ENCODE data around the gene KDM1B.
"Not testable (repeated sequence)": the region's sequence is repeated elsewhere in the genome, so short reads cannot be mapped to it uniquely, and the experiment has no call there.

Gene KDM1B

GRCh38 chr6:18189196-18189595 is 34.0 kb downstream of the KDM1B start:
- Mint-ChIP-seq H3K27me3 (no peaks in the 10 kb centered on the region), H3K4me3 (no peak overlapping the region), H3K36me3 (ENCODE audit: low read depth) (peaks cover 63% of the 10 kb centered on the region), H3K4me1 (ENCODE audit: low read depth) (peaks cover 11% of the 10 kb centered on the region), H3K27ac (no peak overlapping the region), H3K9me3 (no peaks in the 10 kb centered on the region)
- no peak for DNase-seq

- no peaks in the 10 kb centered on the region for H3K27me3 Mint-ChIP-seq
- H3K9me3 Mint-ChIP-seq = no peaks in the 10 kb centered on the region
- no peak overlapping the region for H3K4me3 Mint-ChIP-seq
- no peaks in the 10 kb centered on the region for H3K4me1 Mint-ChIP-seq (ENCODE audit: low read depth)
- peaks cover 61% of the 10 kb centered on the region for H3K36me3 Mint-ChIP-seq (ENCODE audit: low read depth)
- H3K27ac Mint-ChIP-seq = no peak overlapping the region
- DNase-seq = no peak
Measured at GRCh38 chr6:18192026-18192425, 36.8 kb downstream of the KDM1B start.

DNA sequence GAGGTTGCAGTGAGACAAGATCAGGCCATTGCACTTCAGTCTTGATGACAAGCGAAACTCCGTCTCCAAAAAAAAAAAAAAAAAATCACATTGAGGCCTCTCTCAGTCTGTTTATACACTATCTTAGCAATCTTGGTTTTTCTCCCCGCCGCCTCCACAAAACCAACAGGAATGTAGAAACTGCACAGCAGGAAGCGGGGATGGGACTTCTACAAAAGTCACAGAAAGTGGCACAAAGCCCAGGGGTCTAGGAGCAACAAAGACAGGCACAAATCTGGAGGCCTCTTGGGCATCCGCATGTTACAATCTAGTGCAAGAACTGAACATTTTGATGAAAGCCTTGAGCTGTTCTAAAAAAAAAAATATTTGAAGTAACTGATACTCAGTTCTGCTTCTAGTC is 48.6 kb downstream of the KDM1B start:
- Mint-ChIP-seq H3K27ac (no peak overlapping the region), H3K4me1 (ENCODE audit: low read depth) (no peaks in the 10 kb centered on the region), H3K27me3 (no peaks in the 10 kb centered on the region), H3K4me3 (no peak overlapping the region), H3K36me3 (ENCODE audit: low read depth) (peaks cover 67% of the 10 kb centered on the region), H3K9me3 (no peaks in the 10 kb centered on the region)
- DNase-seq = no peak

DNA sequence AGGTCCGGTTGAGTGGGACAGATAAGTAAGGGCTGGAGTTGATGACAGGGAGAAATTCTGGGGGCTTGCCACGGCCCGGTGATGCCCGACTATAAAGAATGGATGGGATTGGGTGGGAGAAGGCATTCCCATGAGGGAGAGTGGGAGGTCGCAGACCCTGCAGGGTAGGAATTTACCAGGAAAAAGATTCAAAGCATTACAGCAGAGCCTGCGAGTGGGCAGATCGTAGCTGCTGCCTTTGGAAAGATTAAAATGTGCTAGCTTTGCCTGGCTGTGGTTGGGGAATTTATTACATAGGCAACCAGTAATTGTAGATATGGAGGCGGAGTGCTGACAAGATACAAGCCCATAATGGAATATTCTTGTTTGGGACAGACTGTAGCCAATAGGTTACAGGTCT is 49.5 kb downstream of the KDM1B start:
- Mint-ChIP-seq H3K4me3 (no peak overlapping the region), H3K27ac (no peak overlapping the region), H3K36me3 (ENCODE audit: low read depth) (peaks cover 70% of the 10 kb centered on the region), H3K4me1 (ENCODE audit: low read depth) (no peaks in the 10 kb centered on the region), H3K9me3 (no peaks in the 10 kb centered on the region), H3K27me3 (no peaks in the 10 kb centered on the region)
- DNase-seq = no peak

- H3K9me3 Mint-ChIP-seq = no peaks in the 10 kb centered on the region
- H3K4me1 Mint-ChIP-seq (ENCODE audit: low read depth) = peaks cover 8% of the 10 kb centered on the region
- no peaks in the 10 kb centered on the region for H3K27me3 Mint-ChIP-seq
- no peak overlapping the region for H3K4me3 Mint-ChIP-seq
- no peak for DNase-seq
- peaks cover 59% of the 10 kb centered on the region for H3K36me3 Mint-ChIP-seq (ENCODE audit: low read depth)
- H3K27ac Mint-ChIP-seq = no peak overlapping the region
Measured at GRCh38 chr6:18206591-18206990, 51.4 kb downstream of the KDM1B start.

DNA sequence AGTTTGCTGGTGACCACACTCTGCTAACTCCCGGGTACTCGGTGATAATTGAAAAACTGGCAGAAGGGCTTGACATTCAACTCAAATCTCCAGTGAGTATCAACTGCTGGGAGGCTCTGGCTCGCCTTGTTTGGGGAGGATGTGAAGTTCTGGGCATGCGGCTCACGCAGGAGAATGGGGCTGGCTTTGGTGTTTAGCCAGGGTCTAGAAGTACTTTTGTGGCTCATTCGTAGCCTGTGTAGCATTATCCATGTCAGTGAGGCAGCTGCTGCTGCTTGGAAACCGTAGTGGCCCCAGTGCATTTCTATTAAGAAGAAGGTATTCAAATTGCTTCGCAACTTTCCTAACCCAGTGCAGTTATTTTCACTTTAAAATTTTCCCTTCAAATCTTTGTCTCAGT is 52.2 kb downstream of the KDM1B start:
- peaks cover 56% of the 10 kb centered on the region for H3K36me3 Mint-ChIP-seq (ENCODE audit: low read depth)

DNA sequence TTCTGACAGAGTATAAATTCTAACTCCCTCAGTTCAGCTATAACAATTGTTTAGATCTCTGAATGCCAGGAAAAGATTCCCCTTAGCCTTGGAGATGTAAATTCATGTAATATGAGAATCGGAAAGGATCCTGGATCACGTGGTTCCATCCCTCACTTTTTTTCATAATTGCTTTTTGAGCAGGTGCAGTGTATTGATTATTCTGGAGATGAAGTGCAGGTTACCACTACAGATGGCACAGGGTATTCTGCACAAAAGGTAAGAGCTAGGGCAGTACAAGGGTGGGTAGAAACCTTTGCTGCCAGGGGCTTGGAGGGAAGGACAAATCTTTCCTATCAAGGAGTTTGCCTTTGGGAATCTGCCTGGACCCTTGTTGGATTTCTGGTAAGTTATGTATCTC is 52.7 kb downstream of the KDM1B start:
- DNase-seq = no peak
- Mint-ChIP-seq H3K27me3 (no peaks in the 10 kb centered on the region), H3K4me1 (ENCODE audit: low read depth) (peaks cover 13% of the 10 kb centered on the region), H3K4me3 (no peak overlapping the region), H3K9me3 (no peaks in the 10 kb centered on the region), H3K27ac (no peak overlapping the region), H3K36me3 (ENCODE audit: low read depth) (peaks cover 56% of the 10 kb centered on the region)

More for the DNA sequence above, 52.2 kb downstream of the KDM1B start:
- Mint-ChIP-seq H3K4me1 (ENCODE audit: low read depth) (peaks cover 13% of the 10 kb centered on the region), H3K4me3 (no peak overlapping the region), H3K27ac (no peak overlapping the region), H3K27me3 (no peaks in the 10 kb centered on the region), H3K9me3 (no peaks in the 10 kb centered on the region)
- DNase-seq = no peak

DNA sequence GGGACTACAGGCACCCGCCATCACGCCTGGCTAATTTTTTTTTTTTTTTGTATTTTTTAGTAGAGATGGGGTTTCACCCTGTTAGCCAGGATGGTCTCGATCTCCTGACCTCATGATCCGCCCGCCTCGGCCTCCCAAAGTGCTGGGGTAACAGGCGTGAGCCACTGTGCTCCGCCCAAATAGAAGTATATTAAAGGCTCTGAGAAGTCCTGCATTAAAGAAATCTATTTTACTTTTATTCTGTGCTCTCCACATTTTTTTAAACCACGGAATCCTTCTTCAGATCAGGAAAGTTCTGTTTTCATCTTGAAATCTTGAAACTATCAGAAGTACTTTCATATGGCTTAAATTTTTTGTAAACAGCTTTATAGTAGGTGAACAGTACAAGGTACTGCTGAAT is 53.6 kb downstream of the KDM1B start:
- not testable (repeated sequence) for H3K27me3 Mint-ChIP-seq
- peaks cover 18% of the 10 kb centered on the region for H3K4me1 Mint-ChIP-seq (ENCODE audit: low read depth)
- H3K36me3 Mint-ChIP-seq (ENCODE audit: low read depth) = peaks cover 57% of the 10 kb centered on the region

DNA sequence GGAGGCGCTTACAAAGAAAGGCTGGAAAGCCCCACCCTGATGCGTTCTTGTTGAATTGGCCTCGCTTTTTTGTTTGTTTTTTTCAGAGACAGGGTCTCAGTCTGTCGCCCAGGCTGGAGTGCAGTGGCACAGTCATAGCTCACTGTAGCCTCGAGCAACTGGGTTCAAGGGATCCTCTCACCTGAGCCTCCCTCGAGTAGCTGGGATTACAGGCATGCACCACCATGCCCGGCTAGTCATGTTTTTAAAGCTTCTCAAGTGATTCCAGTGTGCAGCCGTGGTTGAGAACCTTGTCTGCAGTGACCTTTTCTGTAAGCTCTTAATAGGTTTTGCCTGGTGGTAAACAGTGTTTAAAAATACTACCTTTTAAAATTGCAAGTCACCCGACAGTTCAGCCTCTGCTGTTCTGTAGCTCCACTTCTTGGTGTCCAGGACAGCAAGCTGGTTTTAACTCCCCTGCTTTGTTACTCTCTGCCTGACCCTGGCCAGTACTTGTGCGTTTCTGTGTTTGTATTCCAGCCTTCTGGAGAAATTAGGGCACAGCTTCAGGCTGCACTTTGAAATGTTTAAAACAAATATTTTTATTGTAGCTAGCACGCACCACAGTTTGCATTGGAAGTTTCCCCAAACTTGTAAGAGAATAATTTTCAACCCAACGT is 54.4 kb downstream of the KDM1B start:
- Mint-ChIP-seq H3K4me3 (no peak overlapping the region), H3K27me3 (no peaks in the 10 kb centered on the region), H3K27ac (no peak overlapping the region), H3K4me1 (ENCODE audit: low read depth) (peaks cover 25% of the 10 kb centered on the region), H3K9me3 (no peaks in the 10 kb centered on the region), H3K36me3 (ENCODE audit: low read depth) (peaks cover 58% of the 10 kb centered on the region)
- no peak for DNase-seq

More for the DNA sequence above, 53.6 kb downstream of the KDM1B start:
- H3K9me3 Mint-ChIP-seq, H3K27ac Mint-ChIP-seq, H3K4me3 Mint-ChIP-seq, DNase-seq: not testable (repeated sequence)

- H3K4me1 Mint-ChIP-seq (ENCODE audit: low read depth) = peaks cover 25% of the 10 kb centered on the region
Measured at GRCh38 chr6:18210707-18211106, 55.5 kb downstream of the KDM1B start.

GRCh38 chr6:18211338-18211737 is 56.1 kb downstream of the KDM1B start:
- H3K4me1 Mint-ChIP-seq (ENCODE audit: low read depth) = peaks cover 25% of the 10 kb centered on the region
- H3K27me3 Mint-ChIP-seq = no peaks in the 10 kb centered on the region
- H3K27ac Mint-ChIP-seq = peak overlapping the region; percentile 2
- no peaks in the 10 kb centered on the region for H3K9me3 Mint-ChIP-seq
- no peak overlapping the region for H3K4me3 Mint-ChIP-seq
- no peak for DNase-seq
- peaks cover 68% of the 10 kb centered on the region for H3K36me3 Mint-ChIP-seq (ENCODE audit: low read depth)

More at GRCh38 chr6:18210707-18211106, 55.5 kb downstream of the KDM1B start:
- Mint-ChIP-seq H3K27me3 (no peaks in the 10 kb centered on the region), H3K9me3 (no peaks in the 10 kb centered on the region), H3K36me3 (ENCODE audit: low read depth) (peaks cover 65% of the 10 kb centered on the region), H3K27ac (no peak overlapping the region), H3K4me3 (no peak overlapping the region)
- no peak for DNase-seq

DNA sequence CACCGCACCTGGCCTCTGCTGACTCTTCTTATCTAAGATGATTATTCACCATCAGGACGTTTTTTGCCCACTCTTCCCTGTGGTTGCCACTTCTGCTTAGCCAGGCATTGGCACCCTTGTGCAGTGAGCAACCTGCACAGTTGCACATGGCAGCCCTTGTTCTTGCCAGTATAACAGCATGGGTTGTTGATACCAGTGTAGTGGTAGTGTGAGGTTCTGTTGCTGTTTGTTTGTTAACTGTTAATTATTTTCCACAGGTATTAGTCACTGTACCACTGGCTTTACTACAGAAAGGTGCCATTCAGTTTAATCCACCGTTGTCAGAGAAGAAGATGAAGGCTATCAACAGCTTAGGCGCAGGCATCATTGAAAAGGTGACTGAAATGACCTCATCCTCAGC is 57.0 kb downstream of the KDM1B start:
- H3K27ac Mint-ChIP-seq = no peak overlapping the region
- H3K4me1 Mint-ChIP-seq (ENCODE audit: low read depth) = peaks cover 27% of the 10 kb centered on the region
- no peak for DNase-seq
- peaks cover 70% of the 10 kb centered on the region for H3K36me3 Mint-ChIP-seq (ENCODE audit: low read depth)
- no peaks in the 10 kb centered on the region for H3K27me3 Mint-ChIP-seq
- no peaks in the 10 kb centered on the region for H3K9me3 Mint-ChIP-seq
- H3K4me3 Mint-ChIP-seq = no peak overlapping the region

DNA sequence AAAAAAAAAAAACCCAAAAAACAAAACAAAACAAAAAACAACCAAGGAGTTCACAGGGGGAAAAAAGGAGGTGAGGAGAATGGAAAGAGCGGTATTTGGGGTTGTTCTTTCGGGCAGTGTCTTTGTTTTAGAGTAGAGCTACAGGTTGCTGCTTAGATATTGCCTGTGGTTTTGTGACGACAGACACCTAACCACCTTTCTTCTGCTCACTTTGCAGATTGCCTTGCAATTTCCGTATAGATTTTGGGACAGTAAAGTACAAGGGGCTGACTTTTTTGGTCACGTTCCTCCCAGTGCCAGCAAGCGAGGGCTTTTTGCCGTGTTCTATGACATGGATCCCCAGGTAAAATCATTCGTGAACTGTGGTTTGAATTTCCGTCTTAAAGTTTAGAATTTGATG is 58.2 kb downstream of the KDM1B start:
- peaks cover 73% of the 10 kb centered on the region for H3K36me3 Mint-ChIP-seq (ENCODE audit: low read depth)
- no peaks in the 10 kb centered on the region for H3K27me3 Mint-ChIP-seq
- peaks cover 27% of the 10 kb centered on the region for H3K4me1 Mint-ChIP-seq (ENCODE audit: low read depth)
- H3K9me3 Mint-ChIP-seq = no peaks in the 10 kb centered on the region
- DNase-seq = no peak
- H3K4me3 Mint-ChIP-seq = no peak overlapping the region
- peak overlapping the region; percentile 35 for H3K27ac Mint-ChIP-seq

DNA sequence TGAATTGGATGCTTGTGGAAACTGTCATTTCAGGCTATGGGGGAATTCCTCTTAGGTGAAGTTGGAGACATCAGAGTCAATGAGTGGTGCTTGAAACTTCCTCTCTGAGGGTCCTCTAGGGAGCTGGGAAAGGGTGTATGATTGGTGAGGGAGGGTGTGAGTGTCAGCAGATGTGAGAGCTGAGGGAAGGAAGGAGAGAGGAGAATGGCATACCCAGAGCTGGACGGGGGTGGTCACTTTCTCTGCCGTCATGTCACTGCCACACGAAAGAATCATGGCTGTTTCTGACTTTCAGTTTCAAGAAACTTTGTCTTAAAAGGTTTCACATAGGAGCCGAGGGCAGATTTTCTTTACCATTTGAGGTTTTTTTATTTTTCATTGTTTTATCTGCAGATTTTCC is 58.8 kb downstream of the KDM1B start:
- Mint-ChIP-seq H3K4me1 (ENCODE audit: low read depth) (peaks cover 27% of the 10 kb centered on the region), H3K27me3 (no peaks in the 10 kb centered on the region), H3K9me3 (no peaks in the 10 kb centered on the region), H3K36me3 (ENCODE audit: low read depth) (peaks cover 73% of the 10 kb centered on the region), H3K4me3 (peak overlapping the region; percentile 55), H3K27ac (peak overlapping the region; percentile 73)
- DNase-seq = no peak

GRCh38 chr6:18215436-18215835 is 60.2 kb downstream of the KDM1B start:
- H3K36me3 Mint-ChIP-seq (ENCODE audit: low read depth) = peaks cover 75% of the 10 kb centered on the region
- no peak for DNase-seq
- H3K27me3 Mint-ChIP-seq = no peaks in the 10 kb centered on the region
- no peak overlapping the region for H3K4me3 Mint-ChIP-seq
- H3K4me1 Mint-ChIP-seq (ENCODE audit: low read depth) = peaks cover 27% of the 10 kb centered on the region
- H3K27ac Mint-ChIP-seq = peak overlapping the region; percentile 59
- H3K9me3 Mint-ChIP-seq = no peaks in the 10 kb centered on the region

GRCh38 chr6:18216411-18216810 is 61.2 kb downstream of the KDM1B start:
- no peaks in the 10 kb centered on the region for H3K9me3 Mint-ChIP-seq
- no peak for DNase-seq
- no peak overlapping the region for H3K27ac Mint-ChIP-seq
- peaks cover 79% of the 10 kb centered on the region for H3K36me3 Mint-ChIP-seq (ENCODE audit: low read depth)
- H3K4me3 Mint-ChIP-seq = no peak overlapping the region
- H3K27me3 Mint-ChIP-seq = no peaks in the 10 kb centered on the region
- peaks cover 21% of the 10 kb centered on the region for H3K4me1 Mint-ChIP-seq (ENCODE audit: low read depth)
